Measurements from ENCODE around the gene ACTRT2.

The ACTRT2 gene

DNA sequence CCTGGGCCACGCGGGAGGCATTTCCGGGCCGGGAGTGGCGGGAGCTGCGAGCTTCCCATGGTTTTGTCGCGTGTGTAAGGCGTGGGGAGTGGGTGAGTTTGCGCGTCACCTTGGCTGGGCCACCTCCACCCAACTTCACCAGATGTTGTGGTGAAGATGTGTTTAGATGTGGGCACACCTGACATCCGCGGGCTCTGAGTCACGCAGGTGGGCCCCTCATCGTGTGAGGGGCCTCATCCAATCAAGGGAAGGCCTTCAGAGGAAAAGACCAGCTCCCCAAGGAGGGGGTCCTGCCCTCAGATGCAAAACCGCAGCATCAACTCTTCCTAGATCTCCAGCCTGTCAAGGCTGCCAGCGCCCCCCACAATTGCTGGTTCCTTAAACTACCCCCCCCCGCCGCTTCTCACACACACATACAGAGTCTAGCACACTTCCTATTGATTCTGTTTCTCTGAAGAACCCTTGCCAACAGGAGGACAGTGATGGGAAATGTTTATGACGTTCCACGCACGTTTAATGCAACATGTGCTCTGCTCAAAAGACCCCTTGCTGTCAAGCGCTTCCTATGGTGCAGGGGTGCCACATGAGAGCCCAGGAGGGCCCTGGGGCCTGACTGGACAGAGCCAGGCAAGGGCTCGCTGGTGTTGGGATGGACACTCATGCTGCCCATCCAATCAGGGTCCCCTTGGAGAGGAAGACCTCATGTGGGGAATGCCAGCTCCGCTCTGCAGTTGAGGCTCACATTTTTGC, 11.9 kb downstream of the ACTRT2 start:
- no peak for DNase-seq (ENCODE audit: low spot score)

DNA sequence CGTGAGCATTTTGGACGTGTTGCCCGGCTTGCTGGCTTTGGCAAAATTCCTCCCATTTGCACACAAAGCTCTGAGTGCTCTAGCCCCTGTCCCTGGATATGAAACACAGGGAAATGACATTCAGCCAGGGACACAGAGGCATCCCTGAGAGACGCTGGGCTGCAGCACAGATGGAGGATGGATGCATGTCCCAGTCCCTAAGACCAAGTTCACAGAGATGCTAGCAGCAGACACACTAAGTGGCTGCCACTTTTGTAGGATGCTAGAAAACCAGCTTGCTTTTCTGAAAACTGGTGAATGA, 12.5 kb downstream of the ACTRT2 start:
- no peak for DNase-seq (ENCODE audit: low spot score)

DNA sequence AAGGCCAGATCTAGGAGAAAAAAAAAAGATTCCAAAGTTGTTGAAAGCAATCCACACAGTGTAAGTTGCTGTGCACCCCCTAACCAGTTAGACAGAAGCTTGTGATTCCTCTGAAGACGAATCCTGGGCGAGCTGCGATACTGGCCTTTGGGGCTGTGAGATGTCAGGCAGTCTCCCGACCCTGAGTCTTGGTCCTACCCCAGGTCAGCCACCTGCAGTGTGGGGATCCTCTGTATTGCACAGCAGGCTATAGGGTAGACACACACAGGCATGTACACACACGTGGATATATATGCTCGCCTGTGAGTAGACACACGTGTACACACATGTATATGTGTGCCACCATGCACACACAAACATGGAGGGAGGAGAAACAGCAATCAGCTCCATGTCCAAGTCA, 12.9 kb downstream of the ACTRT2 start:
- no peak for DNase-seq (ENCODE audit: low spot score)

DNA sequence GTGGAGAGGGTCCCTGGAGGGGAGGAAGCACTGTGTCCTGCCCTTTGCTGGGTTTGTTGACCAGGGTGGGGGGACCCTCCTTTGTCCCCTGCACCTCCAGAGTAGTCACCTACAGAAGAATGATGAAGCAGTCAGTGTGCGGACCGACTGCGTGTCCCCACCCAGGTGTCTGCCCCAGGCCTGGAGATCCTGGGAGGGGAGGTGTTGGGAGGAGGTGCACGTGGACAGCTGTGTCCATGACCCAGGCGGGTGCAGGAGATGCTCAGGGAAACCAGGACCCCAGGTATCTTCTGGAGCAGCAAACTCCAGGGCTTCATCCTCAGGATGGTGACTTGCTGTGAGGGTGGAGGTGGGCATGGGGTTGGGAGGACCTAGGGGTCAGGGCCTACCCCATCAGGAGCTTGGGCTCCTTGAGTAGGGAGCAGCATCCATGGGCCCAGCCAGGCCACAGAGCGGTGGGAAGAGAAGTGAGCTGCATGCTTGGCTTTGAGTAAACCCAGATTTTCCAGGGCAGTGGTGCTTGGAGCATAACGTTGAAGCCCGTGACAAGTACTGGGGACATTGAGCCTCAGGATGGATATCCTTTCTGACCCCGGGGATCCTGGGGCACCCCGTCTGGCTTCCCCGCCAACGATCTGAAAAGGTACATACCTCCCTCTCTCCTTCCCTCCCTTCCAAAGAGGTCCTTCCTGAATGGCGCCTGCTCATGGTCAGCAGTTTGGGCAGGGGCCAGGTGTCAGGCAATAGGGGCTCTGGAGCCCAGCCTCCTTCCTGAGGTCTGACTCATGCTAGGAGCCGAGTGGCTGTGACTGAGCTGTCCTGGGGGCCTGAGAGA, 13.7 kb downstream of the ACTRT2 start:
- no peak for DNase-seq (ENCODE audit: low spot score)

DNA sequence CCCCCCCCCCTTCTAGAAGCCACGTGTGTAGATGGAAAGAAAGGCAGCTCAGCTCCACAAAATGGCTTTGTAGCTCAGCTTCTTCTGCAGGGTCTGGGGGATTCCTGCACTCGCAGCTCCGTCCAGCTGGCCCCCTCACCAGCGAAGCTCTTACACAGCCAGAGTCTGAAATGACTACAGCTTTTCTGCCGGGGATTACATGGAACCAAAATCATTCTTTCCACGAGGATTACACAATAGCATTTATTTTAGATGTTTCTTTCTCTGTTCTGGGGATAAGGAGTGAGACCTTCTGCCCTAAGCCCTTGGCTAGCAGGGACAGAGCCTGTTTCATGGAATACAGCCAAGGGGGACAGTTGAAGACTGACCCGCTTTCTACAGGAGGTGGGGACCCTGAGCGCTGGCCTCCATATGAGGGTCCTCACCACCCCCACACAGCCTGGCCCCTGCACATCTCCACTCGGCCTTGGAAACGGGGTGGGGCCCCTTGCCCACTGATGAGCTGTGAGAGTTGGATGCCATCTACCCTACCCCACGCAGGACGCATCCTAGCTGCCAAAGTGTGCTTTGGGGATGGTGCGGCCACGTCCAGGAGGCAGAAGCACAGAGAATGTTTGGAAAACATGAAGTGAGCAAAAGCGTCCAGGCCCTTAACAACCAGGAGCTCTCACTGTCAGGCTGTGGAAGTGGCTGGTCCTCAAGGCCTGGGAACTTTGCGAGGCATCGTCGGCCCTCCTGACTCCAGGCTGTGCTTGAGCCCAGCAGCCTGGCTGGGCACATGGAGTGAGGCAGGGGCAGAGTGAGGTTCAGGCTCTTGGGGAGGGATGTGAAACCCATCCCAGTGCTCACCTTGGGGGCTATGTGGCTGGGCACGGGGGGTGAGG, 14.5 kb downstream of the ACTRT2 start:
- DNase-seq (ENCODE audit: low spot score), result no peak

DNA sequence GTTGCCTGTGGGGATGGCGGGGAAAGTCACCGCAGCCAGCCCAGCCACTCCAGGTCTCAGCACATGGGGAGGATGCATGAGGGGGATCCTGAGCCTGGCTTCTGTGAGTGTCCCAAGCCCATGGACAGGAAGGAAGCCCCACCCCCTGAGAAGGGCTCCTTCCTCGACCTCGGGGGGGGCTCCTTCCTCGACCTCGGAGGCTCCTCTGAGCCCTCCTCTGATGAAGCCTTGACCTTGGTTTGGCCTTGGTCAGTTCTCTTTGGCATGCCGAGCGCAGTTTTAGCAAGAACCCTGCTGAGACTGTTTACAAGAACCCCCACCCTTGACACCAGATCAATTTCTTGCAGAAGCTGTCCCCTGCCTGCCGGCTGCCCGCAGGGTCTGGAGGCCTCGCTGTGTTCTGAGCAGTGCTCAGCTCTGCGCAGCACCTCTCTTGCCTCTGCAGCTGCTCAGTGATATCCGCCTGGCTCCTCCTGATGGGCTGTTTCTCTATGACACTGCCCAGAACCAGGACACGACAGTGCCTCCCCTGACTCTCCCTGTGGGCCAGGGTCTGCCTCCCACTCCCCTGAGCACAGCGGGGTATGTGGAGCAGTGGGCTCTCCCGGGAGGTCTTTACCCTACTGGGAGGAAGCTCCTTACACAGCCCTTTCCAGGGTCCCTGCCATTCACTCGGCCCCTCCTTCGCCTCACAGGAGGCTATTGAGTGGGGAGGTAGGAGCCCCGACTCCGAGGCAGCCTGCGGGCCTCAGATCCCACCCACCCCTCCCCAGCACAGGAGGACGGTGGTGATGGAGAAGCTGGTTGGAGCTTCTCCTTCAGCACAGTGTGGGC, 15.4 kb downstream of the ACTRT2 start:
- DNase-seq (ENCODE audit: low spot score), result no peak

DNA sequence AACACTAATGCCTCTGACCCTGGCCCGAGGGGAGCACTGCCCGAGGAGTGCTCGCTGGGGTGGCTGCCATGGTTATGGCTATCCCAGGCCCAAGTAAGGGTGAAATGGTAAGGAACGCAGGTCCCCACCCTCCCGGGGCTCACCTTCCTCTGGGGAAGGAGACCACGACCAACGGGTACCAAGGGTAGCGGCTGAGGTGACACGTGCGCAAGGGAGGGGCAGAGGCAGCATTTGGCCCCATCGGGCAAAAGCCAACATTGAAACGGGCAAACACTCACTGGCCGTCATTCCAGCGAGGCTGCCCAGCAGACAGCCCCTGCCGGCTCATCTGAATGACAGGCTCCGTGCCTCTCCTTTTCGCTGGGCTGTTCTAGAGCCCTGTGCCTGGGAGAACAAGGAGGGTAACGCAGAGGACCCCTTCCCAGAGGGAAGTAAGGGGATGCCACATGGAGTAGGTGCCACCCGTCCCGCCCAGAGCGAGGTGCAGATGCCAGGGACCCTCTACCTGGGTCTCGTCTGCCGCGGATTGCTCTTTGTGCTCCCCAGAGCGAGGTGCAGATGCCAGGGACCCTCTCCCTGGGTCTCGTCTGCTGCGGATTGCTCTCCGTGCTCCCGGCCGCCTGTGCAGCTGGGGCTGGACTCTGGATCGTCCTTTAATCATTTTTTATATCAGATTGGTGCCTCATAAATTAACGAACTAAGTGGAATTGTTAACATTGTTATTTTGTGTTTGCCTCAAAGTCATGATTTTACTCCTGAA, 16.2 kb downstream of the ACTRT2 start:
- DNase-seq (ENCODE audit: low spot score), result no peak

DNA sequence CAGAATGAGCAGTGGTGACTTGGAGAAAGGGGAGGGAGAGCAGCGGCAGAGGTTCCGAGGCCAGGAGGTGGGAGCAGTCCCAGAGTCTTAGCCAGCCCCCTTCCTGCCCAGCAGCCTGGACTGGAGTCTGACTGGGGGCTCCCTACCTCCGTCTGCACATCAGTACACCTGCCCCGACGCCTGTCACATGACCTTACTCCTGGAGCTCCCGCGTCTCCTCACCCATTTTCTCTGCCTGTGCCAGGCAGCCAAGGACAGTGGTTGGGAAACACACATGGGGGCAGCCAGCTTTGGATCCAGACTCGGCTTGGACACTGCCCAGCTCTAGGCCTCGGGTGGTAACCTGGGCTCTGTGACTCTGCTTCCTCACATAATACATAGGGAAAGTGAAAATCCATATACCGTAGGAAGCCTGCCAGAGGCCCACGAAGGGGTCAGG, 16.9 kb downstream of the ACTRT2 start:
- no peak for DNase-seq (ENCODE audit: low spot score)

DNA sequence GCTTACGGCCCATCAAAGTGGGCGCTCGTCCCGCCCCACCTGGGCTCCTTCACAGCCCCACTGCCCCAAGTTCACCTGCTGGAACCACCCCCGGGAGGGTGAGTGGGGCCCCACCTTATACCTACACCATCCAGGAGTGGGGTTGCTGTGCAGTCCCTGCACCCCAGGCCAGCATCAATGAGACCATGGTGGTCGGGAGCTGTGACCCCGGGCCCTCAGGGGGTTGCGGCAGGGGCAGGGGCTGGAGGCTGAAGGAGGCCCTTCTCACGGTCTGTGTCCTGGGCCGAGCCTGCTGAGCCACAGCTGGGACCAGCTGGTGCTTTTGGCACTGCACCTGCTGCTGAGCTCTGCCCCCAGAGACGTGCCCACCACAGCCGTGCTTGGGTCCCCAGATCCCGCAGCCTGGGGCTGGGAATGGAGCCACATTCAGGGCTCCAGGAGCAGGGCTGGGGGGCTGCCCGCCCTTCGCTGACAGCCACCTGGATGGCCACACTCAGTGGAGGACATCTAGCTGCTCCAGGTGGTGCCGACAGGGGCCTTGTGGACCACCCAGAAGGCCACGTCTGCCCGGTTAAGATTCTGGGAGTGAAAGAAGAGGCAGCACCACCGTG, 17.4 kb downstream of the ACTRT2 start:
- no peak for DNase-seq (ENCODE audit: low spot score)

DNA sequence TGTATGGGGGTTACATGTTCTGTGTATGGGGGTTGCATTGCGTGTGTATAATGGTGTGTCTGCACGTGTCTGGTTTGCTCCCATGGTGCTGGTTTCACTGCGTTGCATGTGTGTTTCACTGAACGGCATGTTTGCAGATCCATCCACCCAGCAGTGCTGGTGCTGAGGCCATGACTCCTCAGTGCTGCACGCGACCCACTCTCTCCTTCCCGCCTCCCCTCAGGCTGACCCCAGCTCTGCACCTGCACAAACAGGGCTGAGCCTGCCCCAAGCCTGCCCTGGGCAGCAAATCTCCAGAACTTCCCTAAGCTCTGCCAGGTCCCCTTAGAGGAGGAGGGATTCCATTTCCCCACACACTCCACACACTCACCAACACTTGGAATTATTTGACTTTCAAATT, 18.7 kb downstream of the ACTRT2 start:
- DNase-seq (ENCODE audit: low spot score), result no peak

DNA sequence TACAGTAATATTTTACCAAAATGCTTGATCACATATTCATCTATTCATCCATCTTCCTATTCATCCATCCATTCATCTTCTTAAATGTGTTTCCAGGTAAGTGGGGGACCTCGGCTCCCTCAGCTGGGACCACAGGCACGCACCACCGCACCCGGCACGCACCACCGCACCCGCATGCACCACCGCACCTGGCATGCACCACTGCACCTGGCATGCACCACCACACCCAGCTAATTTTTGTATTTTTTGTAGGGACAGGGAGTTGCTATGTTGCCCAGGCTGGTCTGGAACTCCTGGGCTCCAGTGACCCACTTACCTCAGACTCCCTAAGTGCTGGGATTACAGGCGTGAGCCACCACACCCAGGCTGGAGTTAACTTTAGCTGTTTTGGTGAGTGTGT, 21.2 kb downstream of the ACTRT2 start:
- DNase-seq (ENCODE audit: low spot score), result no peak

DNA sequence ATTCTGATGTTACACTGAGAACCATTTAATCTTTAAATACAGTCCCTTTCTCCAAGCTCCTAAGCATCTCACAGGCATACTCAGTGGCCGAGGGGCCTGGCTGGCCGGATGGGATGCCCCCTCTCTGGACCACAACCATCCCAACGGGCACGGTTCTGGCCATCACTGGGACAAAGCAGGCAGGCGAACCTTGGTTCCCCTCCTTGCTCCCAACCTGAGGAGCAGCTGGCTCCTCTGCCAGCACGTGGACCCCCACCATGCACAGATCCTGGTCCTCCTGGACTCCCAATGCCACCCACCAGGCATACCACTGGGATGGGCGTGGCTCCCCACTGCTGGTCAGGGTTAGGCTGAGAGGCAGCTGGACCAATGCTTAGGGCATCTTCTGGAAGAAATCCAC, 27.9 kb downstream of the ACTRT2 start:
- DNase-seq (ENCODE audit: low spot score), result no peak

DNA sequence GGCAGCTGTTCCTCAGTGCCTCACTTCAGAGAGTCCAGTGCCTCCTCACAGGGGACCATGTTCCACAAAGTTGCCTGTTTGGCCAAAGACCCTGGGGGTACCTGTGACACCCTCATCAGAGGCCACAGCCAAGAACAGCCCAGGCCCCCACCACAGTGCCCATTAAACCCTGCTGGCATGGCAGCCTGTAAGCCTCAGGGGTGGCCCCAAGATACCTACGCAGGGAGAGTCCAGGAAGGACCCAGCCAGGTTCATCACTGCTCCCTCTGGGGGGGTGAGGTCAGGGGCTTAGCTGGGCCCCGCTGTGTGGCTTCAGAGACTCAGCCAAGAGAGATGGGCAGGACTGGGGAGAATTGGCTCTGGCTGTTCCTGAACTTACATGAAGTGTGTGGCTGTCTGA, 28.6 kb downstream of the ACTRT2 start:
- DNase-seq (ENCODE audit: low spot score), result no peak

DNA sequence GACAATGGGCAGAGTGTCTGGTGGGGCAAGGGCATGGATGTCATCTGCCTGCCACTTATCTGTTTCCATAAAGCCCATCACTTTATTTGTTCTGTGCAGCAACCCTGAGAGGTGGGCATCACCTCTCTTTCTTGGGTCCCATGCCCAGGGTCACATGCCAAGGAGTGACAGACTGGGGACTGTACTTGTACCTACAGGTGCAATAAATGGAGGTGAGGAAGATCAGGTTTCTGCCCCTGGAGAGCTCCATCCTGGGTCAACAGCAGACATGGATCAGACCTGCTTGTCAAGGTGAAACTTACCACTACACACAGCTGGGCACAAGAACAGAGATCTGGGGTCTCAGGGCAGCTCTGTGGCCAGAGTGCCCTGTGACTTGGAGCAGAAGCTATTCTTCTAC, 29.3 kb downstream of the ACTRT2 start:
- no peak for DNase-seq (ENCODE audit: low spot score)

DNA sequence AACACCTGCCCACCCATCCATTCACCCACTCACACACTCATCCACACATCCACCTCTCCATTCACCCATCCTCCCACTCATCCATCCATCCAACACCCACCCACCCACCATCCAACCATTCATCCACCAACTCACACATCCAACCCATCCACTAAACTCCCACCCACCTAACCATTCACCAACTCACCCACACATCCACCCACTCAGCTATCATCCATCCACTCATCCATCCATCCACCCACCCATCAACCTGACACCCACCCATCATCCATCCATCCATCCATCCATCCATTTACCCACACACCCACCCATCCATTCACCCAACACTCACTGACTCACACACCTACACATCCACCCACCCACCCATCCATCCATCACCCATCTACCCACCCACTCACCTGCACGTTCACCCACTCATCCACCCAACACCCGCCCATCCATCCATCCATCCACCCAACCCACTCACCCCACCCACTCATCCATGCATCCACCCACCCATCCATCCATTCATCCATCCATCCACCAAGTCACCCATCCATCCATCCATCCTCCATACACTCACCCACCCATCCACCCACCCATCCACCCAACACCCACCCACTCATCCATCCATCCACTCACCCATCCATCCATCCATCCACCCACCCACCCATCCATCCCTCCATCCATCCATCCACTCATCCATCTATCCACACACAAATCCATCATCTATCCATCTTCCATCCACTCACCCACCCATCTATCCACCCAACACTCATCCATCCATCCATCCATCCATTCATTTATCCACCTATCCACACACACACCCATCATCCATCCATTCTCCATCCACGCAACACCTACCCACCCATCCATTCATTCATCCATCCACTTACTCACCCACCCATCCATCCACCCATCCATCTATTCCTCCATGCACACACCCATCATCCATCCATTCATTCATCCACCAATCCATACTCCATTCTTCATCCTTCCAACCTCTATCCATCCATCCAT, 30.3 kb downstream of the ACTRT2 start:
- no peak for DNase-seq (ENCODE audit: low spot score)

DNA sequence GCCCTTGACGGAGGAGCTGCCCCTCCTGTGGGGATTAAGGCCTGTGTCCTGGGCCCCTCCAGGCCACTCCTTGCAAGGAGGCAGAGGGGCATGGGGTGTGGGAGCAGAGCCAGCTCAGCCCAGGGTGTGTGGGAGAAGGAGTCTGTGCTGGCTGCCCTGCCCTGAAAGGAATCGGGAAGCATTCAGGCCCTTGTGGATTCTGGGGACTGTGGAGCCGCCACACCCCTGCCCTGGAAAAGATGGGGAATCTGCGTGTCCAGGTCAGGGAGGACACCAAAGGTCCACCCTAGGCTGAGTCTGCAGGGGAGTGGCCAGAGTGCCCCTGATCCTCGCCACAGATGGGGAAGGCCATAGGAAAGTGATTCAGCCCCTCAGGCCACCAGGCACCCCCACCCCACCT, 31.2 kb downstream of the ACTRT2 start:
- no peak for DNase-seq (ENCODE audit: low spot score)

DNA sequence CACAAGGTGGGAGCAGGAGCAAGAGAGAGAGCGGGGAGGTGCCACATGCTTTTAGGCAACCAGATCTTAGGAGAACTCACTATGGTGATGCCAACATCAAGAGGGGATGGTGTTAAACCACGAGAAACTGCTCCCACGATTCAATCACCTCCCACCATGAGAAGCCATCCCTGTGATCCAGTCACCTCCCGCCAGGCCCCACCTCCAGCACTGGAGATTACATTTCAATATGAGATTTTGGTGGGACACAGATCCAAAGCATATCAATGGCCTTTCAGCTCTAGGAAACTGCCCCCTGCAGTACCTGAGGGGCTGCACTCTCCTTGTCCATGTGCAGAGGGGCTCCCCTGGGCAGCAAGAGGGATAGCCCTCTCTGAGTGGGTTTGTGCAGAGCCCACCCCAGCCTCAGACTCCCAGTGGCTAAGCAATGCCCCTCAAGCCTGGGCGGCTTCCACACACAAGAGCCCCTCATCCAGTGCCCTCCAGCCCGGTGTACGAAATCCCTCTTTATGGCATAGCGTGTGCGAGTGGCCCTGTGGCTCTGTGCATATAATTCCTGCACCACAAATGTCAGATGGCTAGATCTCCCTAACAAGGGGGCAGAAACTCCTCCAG, 32.2 kb downstream of the ACTRT2 start:
- DNase-seq (ENCODE audit: low spot score), result no peak

DNA sequence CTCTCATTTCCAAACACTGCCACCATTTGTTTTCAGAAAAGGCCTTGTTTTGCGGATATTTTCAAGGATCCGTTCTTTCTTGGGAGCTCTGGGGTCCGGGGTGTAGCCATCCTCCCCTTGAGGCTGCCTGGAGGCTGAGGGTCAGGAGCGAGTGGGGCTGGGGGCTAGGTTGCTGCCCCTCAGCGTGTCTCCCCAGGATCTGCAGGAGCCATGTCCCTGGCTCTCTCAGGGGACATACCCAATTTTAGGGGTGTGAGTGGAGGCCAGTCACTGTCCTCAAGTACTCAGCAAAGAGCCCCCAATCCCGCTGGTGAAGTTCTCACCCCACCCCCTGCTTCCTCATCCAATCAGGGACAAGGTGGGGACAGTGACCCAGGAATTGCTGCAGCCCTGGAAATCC, 32.7 kb downstream of the ACTRT2 start:
- DNase-seq (ENCODE audit: low spot score), result no peak

DNA sequence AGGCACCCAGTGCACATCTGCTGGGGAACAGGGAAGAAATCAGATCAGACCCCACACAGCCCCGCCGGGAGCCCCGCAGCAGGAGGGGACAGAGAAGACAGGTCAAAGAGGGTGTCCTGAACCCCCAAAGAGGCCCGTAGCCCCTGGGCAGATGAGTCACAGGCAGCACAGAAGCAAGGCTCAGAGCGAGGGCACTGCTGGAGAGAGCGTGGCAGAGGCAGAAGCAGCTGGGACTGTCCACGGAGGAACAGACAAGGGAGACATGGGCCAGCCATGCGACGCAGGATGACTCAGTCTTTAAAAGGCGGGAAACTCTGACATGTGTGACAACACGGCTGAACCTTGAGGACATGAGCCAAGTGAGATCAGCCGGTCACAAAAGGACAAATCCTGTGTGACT, 33.2 kb downstream of the ACTRT2 start:
- DNase-seq (ENCODE audit: low spot score), result no peak

All from LoVo (cell line).